Measurements from ENCODE around the gene NAALADL2. TPM values are rescaled to one million over a fixed set of nuclear protein-coding genes. Genes with fewer than 3 reads are reported as not detected.

Gene NAALADL2
- total RNA-seq, 2 experiments from 2014 or later: 0.30 to 1.2 TPM

DNA sequence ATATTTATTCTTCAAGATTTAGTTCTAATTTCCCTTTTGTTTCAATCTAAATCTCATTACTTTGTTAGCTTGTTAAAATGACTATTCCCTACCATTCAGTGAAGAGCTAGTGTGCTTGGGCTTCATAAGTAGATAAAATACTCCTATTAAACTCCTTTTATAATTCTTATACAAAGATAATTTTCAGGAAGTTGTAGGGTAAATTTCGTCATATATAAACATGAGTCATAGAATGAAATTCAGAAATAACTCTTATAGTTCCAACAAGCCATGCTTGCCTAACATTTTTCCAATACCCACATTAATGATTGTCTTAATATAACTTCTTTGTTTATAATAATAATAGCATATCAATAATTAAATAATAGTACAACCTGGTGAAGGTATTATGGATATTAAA, 407.3 kb downstream of the NAALADL2 start:
- ChIA-PET POLR2A (no interaction called here), CTCF (no interaction called here)
- Mint-ChIP-seq H3K27me3 (no peaks in the 10 kb centered on the region), H3K9me3 (no peaks in the 10 kb centered on the region), H3K4me1 (ENCODE audit: low read depth) (no peaks in the 10 kb centered on the region), H3K27ac (no peak overlapping the region), H3K36me3 (ENCODE audit: low read depth) (no peaks in the 10 kb centered on the region), H3K4me3 (no peak overlapping the region)
- Histone ChIP-seq H3K4me3 (ENCODE audit: low read length) (no peak overlapping the region), H3K36me3 (ENCODE audit: insufficient read depth, low read length) (no peaks in the 10 kb centered on the region), H3K27ac (ENCODE audit: low read depth in 1 of 2, low read length in 2 of 2) (no peak overlapping the region), H3K9me3 (ENCODE audit: control insufficient read depth in 1 of 2, insufficient read depth in 1 of 2, low read length in 2 of 2) (peaks cover 0 to 2% of the 10 kb centered on the region in 2 experiments), H3K27me3 (ENCODE audit: control insufficient read depth in 1 of 2, insufficient read depth in 2 of 2, low read length in 2 of 2) (no peaks in the 10 kb centered on the region), H3K4me1 (ENCODE audit: insufficient read depth, low read length) (no peaks in the 10 kb centered on the region)
- ATAC-seq (ENCODE audit: poor library complexity): no peak
- intact Hi-C loops (cut with DNase I, micrococcal nuclease): no loop called here
- no peak for DNase-seq
- no peak for TF ChIP-seq CTCF (IDR thresholded peaks at IDR 0.05)

GRCh38 chr3:175267121-175267531, 408.0 kb downstream of the NAALADL2 start:
- TF ChIP-seq CTCF (IDR thresholded peaks at IDR 0.05): no peak

DNA sequence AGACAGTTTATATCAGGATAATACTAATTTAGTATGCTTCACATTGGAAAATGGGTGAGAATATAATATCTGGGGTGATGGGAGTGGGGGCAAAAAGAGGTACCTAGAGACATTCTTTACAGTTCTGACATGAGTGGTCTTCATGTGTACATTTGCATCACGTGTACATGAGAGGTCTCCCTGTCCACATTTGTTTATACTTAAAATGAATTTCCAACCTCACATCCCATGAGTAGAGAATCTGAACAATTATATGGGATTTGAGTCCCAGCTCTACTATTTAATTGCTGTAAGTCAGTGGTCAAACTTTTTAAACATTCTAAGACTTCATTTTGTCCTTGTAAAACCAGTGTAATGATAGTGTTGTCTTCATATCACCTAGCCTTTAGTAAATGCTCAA, 408.4 kb downstream of the NAALADL2 start:
- CTCF ChIA-PET: no interaction called here

More at GRCh38 chr3:175267121-175267531, 408.0 kb downstream of the NAALADL2 start:
- Mint-ChIP-seq H3K27me3 (no peaks in the 10 kb centered on the region), H3K36me3 (ENCODE audit: low read depth) (no peaks in the 10 kb centered on the region), H3K9me3 (no peaks in the 10 kb centered on the region), H3K4me3 (no peak overlapping the region), H3K4me1 (ENCODE audit: low read depth) (no peaks in the 10 kb centered on the region), H3K27ac (no peak overlapping the region)
- no peaks in the 10 kb centered on the region for H3K36me3 ChIP-seq (ENCODE audit: insufficient read depth, low read length)
- intact Hi-C loops (cut with DNase I, micrococcal nuclease): no loop called here
- H3K27me3 ChIP-seq (ENCODE audit: control insufficient read depth in 1 of 2, insufficient read depth in 2 of 2, low read length in 2 of 2): no peaks in the 10 kb centered on the region
- POLR2A ChIA-PET: no interaction called here
- H3K4me3 ChIP-seq (ENCODE audit: low read length): no peak overlapping the region
- CTCF ChIA-PET: no interaction called here
- H3K4me1 ChIP-seq (ENCODE audit: insufficient read depth, low read length): no peaks in the 10 kb centered on the region
- DNase-seq: no peak
- H3K27ac ChIP-seq (ENCODE audit: low read depth in 1 of 2, low read length in 2 of 2): no peak overlapping the region
- ATAC-seq (ENCODE audit: poor library complexity): no peak
- peaks cover 0 to 4% of the 10 kb centered on the region in 2 experiments for H3K9me3 ChIP-seq (ENCODE audit: control insufficient read depth in 1 of 2, insufficient read depth in 1 of 2, low read length in 2 of 2)

More for the DNA sequence above, 408.4 kb downstream of the NAALADL2 start:
- Mint-ChIP-seq H3K27me3 (no peaks in the 10 kb centered on the region), H3K27ac (no peak overlapping the region), H3K36me3 (ENCODE audit: low read depth) (no peaks in the 10 kb centered on the region), H3K4me3 (no peak overlapping the region), H3K4me1 (ENCODE audit: low read depth) (no peaks in the 10 kb centered on the region), H3K9me3 (no peaks in the 10 kb centered on the region)
- intact Hi-C loops (cut with DNase I, micrococcal nuclease): no loop called here
- POLR2A ChIA-PET: no interaction called here
- no peak for TF ChIP-seq CTCF (IDR thresholded peaks at IDR 0.05)
- Histone ChIP-seq H3K36me3 (ENCODE audit: insufficient read depth, low read length) (no peaks in the 10 kb centered on the region), H3K4me1 (ENCODE audit: insufficient read depth, low read length) (no peaks in the 10 kb centered on the region), H3K4me3 (ENCODE audit: low read length) (no peak overlapping the region), H3K9me3 (ENCODE audit: control insufficient read depth in 1 of 2, insufficient read depth in 1 of 2, low read length in 2 of 2) (peaks cover 0 to 4% of the 10 kb centered on the region in 2 experiments), H3K27ac (ENCODE audit: low read depth in 1 of 2, low read length in 2 of 2) (no peak overlapping the region), H3K27me3 (ENCODE audit: control insufficient read depth in 1 of 2, insufficient read depth in 2 of 2, low read length in 2 of 2) (no peaks in the 10 kb centered on the region)
- DNase-seq (no peak), ATAC-seq (ENCODE audit: poor library complexity) (no peak)

Measured in CD4-positive, alpha-beta T cell (primary cell).